Putamen (tissue), 1 donor: ENCODE data around the gene MACROD2.

Source experiments
- DNase-seq: peaks from one replicate; pipeline ENCODE4 v3.0.0-alpha.2; 2016; ENCODE audit warnings: low spot score

MACROD2 gene

DNA sequence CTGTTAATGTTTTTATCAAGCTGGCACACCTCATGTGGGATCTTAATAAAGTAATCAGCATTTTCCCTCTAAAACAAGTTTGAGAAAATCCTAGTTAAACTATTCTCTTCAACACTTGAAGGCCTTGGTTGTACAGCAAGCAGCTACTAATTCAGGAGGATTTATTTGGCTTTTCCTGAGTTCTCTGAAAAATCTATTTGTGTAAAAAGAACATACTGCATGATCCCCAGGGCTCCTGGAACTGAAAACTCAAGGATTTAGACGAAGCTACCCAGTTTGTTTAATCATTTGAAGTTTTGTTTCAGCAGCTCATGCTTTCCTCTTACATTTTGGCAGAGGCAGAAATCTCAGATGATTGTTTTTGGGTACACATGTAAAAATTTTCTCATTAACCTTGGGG is 651.7 kb downstream of the MACROD2 start:
- DNase-seq: no peak

DNA sequence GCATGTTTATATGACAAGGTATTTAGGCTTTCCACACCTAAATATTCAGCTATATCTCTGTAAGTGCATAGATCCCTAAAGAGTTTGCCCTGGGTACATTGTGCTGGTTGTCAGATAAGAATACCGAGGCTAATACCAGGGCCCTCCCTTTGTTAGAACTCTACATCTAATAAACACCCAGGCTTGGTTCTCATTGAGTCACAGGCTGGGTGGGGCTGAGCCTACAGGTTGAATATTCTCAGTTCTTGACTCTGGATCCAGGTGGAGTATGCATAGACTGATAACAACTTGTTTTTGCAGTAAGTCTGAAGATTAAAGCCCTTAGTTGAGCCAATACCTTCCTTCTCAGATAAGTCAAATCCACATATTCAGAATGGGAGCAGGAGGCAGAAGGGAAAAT is 654.3 kb downstream of the MACROD2 start:
- no peak for DNase-seq

DNA sequence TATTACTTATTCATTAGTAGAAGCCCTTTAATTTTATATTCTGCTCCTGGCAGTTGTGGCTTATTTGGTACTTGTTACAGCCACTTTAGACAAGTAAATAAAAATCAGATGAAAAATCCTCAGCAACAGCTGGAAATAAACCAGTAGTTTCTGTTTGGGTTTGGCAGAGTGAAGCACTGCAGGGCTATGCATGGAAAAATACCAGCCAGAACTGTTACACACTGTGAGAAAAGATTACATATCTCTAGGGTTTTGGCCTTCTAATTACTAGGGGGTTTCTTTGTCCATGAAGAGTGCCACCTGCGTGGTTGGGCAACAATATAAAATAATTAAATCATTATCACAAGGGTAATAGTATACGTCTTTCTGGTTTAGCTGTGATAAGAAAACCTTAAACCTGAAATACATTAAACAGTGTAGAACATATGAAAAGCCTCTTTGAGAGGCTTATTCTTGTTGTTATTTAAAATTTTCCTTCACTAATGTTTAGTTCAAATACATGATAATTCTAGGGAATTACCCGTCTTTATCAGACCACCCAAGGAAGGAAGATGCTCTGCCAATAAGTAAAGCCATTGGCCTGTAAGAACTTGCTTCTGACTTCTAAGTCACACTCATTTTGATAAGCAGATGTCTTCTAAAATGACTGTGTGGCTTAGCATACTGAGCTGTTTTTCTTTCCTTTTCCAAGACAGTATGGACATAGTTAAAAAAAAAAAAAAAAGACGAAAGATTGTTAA is 662.1 kb downstream of the MACROD2 start:
- DNase-seq: no peak

DNA sequence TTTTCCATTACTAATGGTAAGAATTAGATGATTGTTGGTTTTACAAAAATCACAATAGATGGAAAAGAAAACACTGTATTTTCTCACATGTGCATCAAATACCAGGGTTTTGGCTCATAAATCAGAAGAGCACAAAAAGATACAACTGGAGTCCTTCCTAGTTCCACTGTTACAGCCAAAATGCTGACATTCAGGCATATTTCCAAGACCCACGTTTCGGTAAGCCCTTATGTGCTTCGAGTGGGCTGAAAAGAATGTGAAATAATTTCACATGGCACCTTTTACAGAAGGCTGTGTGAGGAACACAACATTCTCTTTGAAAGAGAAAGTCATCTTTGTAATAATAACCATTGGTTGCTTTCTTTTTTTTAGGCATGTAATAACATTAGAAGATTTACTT is 668.8 kb downstream of the MACROD2 start:
- no peak for DNase-seq

DNA sequence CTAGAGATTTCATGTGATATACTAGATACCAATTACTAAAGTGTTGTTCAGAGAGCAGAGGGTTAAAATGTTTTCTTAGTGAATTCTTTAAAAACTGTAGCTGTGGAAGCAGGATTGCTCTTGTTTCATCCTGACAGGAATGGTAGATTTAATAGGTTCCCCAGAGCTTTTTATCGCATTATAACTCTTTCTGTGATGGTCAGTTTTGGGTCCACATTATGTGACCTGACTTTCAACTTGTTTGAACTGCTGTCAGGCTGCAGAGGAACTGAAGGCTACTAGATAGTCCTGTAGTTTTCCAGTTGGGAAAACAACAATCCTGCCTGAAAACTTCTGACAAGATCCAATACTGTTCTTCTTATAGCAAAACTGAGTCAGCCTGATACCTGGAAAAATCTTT is 671.4 kb downstream of the MACROD2 start:
- DNase-seq: no peak

DNA sequence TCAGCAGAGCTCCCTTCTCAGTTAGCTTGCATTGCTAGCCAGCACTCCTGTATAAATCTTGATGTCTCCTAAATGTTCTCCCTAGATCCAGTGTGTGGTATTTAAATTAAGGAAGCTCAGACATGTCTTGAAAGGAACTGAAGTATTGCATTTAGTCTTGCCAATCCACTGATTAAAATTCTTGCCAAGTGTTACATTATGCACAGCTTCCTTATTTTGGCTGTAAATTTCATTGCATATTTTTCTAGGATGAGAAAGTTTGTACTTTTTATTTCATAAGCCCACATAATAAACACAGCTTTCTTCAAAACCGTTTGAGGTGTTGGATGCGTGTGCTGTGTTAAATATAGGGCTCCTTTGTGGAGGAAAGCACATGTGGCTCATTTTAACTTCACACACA is 671.9 kb downstream of the MACROD2 start:
- DNase-seq: no peak

DNA sequence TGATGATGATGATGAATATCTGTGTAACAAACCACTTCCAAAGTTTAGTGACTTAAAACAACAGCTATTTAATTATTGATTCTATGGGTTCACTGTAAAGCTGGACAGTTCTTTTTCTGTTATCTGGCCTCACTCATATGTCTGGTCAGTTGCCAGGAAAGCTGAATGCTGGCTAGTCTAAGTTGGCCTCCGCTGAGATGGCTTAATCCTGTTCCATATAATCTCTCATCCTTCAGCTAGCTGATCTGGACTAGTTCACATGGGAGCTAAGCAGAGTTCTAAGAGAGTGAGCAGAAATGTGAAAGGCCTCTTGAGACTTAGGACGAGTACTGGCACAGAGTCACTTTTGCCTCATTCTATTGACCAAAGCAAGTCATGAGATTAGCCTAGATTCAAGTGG is 676.8 kb downstream of the MACROD2 start:
- no peak for DNase-seq

DNA sequence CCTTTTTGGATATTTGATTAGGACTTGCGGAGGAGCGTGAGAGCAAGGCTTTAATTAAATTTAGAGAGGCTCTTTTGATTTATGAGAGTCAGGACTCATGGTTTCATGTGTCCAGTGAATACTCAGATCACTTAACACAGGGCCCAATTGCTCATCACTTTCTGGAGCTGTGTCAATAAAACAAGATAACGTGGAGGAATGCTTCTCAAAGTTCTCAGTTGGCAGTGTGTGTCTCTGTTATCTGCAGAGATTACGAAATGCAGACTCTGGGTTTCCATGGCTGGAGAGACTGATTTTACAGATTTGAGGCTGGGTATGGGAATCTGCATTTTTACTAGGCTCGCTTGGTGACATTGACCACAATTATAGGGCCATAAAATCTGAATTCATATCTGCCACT is 677.8 kb downstream of the MACROD2 start:
- DNase-seq: no peak

DNA sequence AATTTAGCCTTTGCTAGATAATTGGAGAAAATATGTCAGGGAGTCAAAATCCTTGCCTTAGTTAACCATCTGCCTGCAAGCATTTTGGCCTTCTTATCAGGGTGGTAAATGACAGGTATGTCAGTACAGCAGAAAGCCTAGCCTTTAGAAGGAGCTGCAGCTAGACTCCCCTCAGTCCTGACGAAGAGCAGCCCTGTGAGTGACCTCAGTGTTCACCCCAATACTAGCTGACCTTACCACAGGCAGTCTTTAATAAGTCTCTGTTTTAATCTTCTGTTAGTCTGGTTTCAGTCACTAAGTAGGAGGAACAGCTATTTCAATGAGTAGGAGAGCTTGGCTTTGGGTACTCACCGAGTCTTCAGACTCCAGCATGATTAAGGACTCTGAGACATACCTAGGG is 682.1 kb downstream of the MACROD2 start:
- DNase-seq: no peak

DNA sequence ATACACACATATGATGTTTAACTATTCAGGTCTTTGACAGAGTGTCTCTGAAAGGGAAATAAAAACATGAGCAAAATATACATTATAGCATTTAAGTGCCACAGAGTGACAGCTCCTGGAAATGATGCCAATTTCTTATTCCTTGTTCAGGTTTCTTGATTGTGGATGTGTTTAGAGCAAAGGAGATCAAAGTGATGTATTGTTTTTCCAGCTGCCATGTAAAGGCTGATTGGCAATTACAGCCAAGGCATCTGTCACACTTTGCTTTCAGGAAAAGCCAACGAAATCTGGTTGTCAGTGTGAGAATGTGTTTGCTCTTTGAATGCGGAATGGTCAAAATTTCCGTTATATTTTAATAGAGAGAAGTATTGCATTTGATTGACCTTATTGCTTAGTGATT is 689.9 kb downstream of the MACROD2 start:
- DNase-seq: no peak

DNA sequence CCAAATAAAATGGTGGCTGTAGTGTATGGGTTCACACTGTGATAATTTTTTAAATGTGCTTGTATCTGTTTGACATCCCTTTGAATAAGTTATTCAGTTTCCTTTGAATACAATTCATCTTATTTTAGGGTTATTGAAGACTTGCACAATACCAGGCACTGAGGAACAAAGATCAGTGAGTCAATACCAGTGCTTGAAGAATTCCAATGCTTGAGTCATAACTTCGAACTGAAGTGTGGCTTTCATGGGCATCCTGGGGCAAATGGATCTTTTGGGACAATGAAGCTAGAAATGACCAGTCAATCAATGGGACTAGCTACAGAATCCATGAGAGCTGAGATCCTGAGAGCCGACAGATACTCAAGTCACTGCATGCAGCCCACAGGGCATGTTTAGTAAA is 692.0 kb downstream of the MACROD2 start:
- no peak for DNase-seq

DNA sequence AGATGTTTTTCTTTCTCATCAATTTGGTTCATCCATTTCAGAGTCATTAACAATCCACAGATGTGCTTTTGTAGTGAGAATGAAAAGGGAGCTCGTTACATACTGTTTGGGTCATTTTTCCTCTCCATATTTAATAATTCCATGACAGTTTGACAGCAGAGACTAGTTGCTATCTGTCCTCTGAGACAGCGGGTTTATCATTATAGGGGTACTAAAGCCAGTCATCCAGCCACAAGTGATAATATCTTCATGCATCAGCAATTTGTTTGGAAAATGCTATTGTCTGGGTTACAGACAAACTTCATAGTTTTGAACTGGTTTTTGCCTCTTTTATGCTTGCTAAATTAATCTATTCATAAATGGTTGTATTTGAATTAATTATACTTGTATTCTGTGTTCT is 692.7 kb downstream of the MACROD2 start:
- no peak for DNase-seq

DNA sequence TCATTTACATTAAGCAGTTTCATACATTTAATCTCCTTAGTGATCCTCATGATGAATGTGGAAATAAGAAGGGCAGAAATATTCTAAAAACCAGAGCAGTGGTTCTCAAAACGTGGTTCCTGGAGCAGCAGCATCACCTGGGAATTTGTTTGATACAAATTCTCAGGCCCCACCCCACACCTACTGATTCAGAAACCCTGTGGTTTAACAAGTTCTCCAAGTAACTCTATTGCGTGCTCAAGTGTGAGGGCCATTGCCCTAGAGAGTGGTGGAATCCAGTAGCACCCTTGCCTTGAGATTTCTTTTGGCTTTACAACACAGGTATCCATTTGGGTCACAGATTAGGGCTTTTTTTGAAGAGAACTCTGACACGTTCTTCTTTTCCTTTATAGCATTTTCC is 696.7 kb downstream of the MACROD2 start:
- DNase-seq: no peak

DNA sequence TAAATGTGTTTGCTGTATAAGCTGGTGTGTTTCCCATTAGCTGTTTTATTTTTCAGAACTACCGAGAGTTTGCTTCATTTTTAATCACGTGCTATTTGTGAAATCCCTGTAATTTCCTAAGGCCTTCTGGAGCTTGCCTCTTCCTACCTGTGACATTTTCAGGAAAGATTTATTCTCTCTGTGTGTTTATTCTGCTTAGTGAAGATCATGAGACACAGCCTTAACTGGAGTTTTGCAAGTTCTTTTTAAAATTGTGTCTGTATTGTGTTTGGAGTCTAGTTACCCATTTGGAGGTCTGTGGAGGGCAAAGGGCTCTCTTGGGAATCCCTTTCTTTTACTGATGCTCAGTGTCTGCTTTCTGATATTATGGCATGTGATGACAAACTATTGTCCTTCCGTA is 701.2 kb downstream of the MACROD2 start:
- no peak for DNase-seq

DNA sequence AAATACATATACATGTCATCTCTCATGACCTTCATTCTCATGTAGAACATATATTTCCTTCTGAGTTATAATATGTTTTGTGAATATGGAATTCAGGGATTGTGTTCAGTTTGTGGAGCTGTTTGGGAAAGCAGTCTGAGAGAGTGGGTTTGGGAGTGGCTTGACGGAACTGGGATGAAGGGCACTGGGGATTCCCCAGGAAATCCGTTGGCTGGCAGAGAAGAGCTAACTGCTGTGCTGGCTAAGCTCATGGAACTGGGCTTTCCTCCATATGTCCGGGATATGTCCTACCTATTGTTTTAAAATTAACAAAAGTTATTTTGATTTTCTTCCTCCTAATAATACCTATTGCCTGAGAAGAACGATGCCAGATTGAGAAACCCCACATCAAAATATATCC is 701.6 kb downstream of the MACROD2 start:
- no peak for DNase-seq

DNA sequence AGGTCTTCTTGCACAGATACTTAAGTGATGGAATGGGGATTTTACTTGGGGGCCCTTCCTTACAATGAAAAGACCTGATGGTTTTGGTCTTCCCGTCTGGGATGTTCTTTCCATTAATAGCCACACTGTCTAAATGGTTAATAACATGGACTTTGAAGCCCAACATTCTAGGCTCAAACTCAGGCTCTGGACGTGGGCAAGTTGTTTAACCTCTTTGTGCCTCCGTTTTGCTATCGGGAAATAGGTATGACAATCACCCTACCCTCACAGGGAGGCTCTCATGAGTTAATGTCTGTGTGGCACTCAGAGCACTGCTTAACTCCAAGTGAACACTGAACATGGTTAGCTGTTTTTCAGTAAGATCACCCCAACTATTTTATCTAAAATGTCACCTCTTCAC is 702.8 kb downstream of the MACROD2 start:
- no peak for DNase-seq

DNA sequence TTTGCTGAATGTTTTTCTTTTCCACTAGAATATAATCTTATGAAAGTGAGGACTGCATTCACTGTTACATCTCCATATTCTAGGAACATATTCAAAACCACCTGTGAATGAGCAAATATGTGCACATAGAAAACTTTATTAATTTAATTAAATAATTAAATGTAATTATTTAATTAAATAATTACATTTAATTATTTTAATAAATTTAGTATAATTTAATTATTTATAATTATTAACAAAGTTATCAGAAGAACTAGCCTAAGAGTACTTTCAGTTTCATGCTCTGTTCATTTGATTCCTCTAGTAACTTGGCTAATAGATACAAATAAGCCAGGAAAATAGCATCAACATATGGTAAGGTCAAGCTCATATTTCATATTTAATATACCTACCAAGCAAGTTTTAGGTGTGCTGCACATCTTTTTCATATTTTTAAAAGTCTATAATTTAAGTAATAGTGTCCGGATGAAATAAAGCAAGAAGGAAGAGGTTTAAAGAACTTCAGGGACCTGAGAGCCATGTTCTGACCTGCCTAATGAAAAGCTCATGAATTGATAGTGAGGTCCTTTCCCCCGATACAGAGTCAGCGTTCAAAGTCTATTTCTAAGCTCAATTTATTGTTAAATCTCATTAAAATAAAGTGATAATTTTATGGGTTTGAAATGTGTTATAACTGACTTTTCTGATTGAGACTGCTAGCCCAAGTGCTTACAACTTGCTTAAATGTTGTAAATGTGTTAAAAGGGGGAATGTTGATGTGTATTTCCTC is 703.5 kb downstream of the MACROD2 start:
- DNase-seq: no peak

DNA sequence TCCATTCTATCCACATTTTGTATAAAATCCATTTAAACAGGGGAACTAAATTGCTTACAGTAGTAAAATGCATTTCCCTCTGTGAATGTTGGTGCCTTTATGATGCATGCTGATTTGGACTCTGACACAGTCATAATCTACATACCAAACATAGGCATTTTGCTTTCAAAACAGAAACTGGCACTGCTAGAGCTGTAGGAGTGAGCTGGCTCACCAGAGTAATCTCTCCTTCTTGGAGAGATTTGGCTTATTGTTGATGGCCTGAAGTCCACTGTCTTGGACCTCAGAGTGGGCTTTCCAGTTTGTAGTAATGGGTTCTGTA is 705.3 kb downstream of the MACROD2 start:
- DNase-seq: no peak

DNA sequence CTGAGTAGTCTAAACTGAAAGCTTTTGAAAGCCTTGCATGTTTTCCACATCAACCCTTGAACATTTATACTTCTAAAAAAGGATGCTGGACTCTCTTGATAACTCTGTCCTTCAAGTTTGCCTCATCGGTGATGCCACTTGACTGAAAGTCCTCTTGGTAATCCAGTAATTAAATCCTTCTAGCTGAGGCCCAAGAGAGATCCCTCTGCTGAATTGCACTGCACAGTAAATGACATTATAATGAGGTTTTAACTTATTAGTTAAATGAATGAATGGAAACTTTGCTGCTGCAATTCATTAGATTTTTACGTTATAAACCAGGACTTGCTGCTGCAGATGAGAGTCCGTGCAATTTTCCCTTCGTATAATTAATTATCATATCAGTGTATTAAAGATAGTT is 706.0 kb downstream of the MACROD2 start:
- DNase-seq: no peak

DNA sequence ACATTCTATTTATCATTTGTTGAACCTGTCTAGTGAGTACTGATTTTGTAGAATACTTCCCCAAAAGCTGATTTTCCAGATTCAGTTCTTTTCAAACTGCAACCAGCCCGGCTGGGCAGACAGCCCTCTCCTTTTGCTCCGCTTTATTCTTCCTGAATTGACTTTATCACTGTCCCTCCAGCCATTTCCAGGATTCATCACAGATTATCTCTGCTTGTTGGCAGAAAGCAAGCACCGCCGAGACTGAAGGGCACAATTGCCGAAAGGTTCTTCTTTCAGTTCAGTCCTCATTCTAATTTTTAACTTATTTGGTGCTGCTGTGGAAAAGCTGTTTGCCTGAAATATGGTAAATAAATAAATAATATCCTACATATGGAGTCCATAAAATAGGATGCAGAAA is 711.2 kb downstream of the MACROD2 start:
- DNase-seq: no peak

DNA sequence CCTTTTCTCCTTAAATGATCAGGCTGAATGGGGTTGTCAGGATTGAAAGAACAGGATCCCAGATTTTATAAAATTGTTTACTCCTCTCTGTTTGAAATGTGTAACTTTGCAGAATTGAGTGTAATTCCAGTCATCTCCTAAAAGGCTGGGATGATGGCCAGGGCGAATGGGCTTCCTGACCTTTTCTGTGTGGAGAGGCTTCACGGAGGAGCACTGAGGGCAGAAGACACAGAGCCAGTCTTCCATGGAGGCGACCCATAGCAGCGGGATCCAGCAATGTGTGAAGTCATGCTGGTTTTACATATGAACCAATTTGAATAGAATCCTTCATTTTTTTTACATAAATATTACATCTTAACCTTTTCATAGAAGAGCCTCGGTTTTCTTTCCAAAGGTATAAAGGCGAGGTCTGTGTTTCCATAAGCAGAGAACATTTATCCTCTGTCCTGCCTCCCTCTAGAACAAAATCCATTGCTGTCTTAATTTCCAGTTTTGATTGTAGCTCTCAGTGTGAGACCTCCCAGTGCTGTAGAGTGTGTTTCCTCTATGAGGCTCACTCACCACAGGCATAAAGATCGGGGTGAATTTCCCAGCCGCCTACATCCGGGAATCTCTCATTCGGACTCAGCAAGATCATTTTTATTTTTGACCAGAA is 711.8 kb downstream of the MACROD2 start:
- DNase-seq: no peak

DNA sequence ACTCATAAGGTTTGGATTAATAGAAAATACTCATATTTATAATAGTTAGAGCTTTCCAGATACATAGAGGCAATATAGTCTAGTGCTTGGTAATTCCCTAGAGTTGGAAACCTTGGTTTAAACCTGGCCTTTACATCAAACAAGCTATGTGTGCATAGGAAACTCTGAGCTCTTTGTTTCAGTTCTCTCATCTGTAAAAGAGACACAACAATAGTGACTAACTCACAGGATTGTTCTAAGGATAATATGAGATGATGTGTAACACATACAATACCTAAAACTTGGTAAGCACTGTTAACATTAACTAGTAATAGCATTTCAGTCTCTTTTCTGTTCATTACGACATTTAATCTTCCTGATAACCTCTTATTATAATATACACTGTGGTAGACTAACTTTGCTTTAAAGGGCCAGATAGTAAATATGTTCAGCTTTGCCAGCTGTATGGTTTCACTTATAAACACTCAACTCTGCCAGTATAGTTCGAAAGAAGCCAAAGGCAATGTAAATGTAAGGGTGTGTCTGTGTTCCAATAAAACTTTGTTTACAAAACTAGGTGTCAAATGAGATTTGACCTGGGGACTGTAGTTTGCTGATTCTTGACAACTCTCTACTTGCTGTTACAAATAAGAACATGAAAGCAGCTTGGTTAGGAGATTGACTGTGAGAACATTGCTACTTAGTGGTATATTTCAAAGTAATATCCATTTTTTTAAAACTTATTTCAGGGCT is 712.7 kb downstream of the MACROD2 start:
- no peak for DNase-seq

DNA sequence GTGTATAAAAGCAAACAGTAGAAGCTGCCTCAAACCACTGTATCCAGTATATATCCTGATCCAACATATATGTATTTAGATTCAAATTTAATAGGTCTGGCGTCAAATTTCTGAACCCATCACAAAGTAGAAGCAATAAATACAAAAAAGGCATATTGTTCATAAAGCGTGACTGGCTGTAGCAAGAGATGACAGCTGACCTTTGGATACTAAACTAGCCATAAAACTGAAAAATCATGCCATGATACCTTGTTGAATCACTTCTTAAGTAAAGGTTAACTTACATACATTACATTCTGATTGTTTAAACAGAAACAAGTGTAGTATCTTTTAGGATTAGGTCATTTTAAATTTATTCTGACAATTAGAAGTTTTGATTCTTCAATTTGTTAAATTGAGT is 714.1 kb downstream of the MACROD2 start:
- no peak for DNase-seq
